GM18870 (cell line): ENCODE results near the gene GATD1.

Experiments
- ATAC-seq: cut with Tn5 transposase; IDR thresholded peaks from one replicate; pipeline ENCODE4 v1.9.1; 2021; ENCODE audit warnings: moderate library complexity; ENCODE audit not compliant: unreplicated experiment

The GATD1 gene

GRCh38 chr11:796565-797295 is 19.4 kb upstream of the GATD1 start:
- ATAC-seq: no peak

GRCh38 chr11:795634-796564 is 18.6 kb upstream of the GATD1 start:
- ATAC-seq: no peak

- no peak for ATAC-seq
Measured at GRCh38 chr11:794766-795633, 17.7 kb upstream of the GATD1 start.

- no peak for ATAC-seq
Measured at GRCh38 chr11:794013-794765, 16.9 kb upstream of the GATD1 start.

GRCh38 chr11:793556-793955 is 16.3 kb upstream of the GATD1 start:
- ATAC-seq: no peak

- no peak for ATAC-seq
Measured at GRCh38 chr11:792873-793272, 15.6 kb upstream of the GATD1 start.

GRCh38 chr11:792535-792821 is 15.2 kb upstream of the GATD1 start:
- ATAC-seq: no peak

- ATAC-seq: no peak
Measured at GRCh38 chr11:791658-792534, 14.6 kb upstream of the GATD1 start.

GRCh38 chr11:790721-791564 is 13.7 kb upstream of the GATD1 start:
- ATAC-seq: no peak

- ATAC-seq: no peak
Measured at GRCh38 chr11:789943-790342, 12.7 kb upstream of the GATD1 start, which contains the start of gene CEND1. Gene CEND1, minus strand, starts transcription at chr11:790090. Its CDS starts 1,514 bp downstream, at chr11:788576.

- no peak for ATAC-seq
Measured at GRCh38 chr11:788953-789940, 12.0 kb upstream of the GATD1 start.

GRCh38 chr11:788009-788640 is 10.8 kb upstream of the GATD1 start:
- ATAC-seq: no peak

- no peak for ATAC-seq
Measured at GRCh38 chr11:787084-787675, 9.9 kb upstream of the GATD1 start.

- ATAC-seq: no peak
Measured at GRCh38 chr11:786235-787083, 9.2 kb upstream of the GATD1 start.

GRCh38 chr11:783581-784015 is 6.3 kb upstream of the GATD1 start:
- ATAC-seq: no peak
